AG04450 (cell line): Measurements from ENCODE around the gene IFT27. TPM values are rescaled to one million over a fixed set of nuclear protein-coding genes. Genes with fewer than 3 reads are reported as not detected.

Experiments
- CTCF ChIA-PET: fragments of 300-600, 350-600 bp; formaldehyde crosslinking; extraction: SDS; loops from one replicate; lab custom pipeline; 2022; ENCODE audit warnings: antibody characterized with exemption, inconsistent platforms; lab: Charles Lee
- POLR2A ChIA-PET: fragments of 350-600 bp; formaldehyde crosslinking; extraction: SDS; loops from one replicate; lab custom pipeline; 2021; ENCODE audit warnings: antibody characterized with exemption, inconsistent platforms; lab: Yijun Ruan, JAX
- DNase-seq: peaks from one replicate; pipeline ENCODE4 v3.0.0-alpha.2; 2011; ENCODE audit warnings: low read depth, low spot score
- H3K27ac ChIP-seq: one replicate; pipeline ENCODE4 v1.5.1; 2012; ENCODE audit warnings: low read depth, low read length, control low read depth
- H3K27me3 ChIP-seq: one replicate; pipeline ENCODE4 v1.6.0; 2012; ENCODE audit warnings: low read length; ENCODE audit not compliant: control insufficient read depth, insufficient read depth
- H3K4me3 ChIP-seq: 2 replicates; pipeline ENCODE4 v1.5.1; 2011; ENCODE audit warnings: mild to moderate bottlenecking, low read depth, low read length, control low read depth
- H3K9me3 ChIP-seq: 2 replicates; pipeline ENCODE4 v1.5.1; 2012; ENCODE audit warnings: low read length; ENCODE audit not compliant: control insufficient read depth, insufficient read depth
- CTCF ChIP-seq: IDR thresholded peaks from 2 replicates; pipeline ENCODE4 v1.5.1; 2011; ENCODE audit warnings: low read depth, low read length, control low read depth, inconsistent platforms
- polyA plus RNA-seq: library from polyadenylated mRNA; depleted of rRNA; stranded (reverse); fragments of >200 nt; gene quantifications from 2 replicates; pipeline ENCODE4 v1.2.3, GENCODE V29; 2011

IFT27 gene
- polyA plus RNA-seq, 1 experiment: 25.5 TPM

GRCh38 chr22:36819112-36819511, 43.2 kb upstream of the IFT27 start:
- ChIA-PET CTCF (interaction anchor here (0.6 kb wide), 1 partner anchor 27 kb away, joined by 4 read pairs; no protein-coding TSS in a partner anchor), POLR2A (no interaction called here)
- DNase-seq: no peak
- Histone ChIP-seq H3K4me3 (no peak overlapping the region), H3K27ac (no peak overlapping the region), H3K27me3 (peaks cover 65% of the 10 kb centered on the region), H3K9me3 (no peaks in the 10 kb centered on the region)
- TF ChIP-seq CTCF: no peak

DNA sequence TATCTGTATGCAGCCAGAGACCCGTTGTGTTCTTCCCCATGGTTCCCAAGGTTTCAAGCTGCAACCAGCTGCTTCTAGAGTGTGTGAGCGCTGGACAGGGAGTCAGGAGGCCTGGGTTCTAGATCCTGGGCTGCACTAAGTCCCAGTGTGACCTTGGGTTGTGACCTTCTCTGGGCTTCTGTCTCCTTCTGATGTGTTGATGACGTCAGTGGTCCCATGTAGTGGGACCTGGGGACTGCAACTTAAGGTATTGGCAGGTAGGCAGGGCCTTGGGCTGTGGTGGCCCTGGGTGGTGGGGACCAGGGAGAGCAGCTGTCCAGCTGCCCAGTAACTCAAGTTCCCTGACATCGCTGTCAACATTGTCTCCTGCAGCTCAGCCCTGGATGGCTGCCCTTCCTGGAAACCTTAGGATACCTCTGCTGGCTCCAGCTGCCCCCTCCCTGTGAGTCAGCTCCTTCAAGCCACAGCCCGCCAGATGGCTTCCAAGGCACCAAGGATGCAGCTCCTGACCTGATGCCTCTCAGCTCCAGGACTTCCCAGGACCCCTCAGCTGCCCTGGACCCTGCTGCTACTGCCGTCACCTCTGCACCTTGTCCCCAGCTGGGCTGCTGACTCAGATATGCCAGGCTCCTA, 42.2 kb upstream of the IFT27 start:
- no peak for DNase-seq
- ChIA-PET POLR2A (no interaction called here), CTCF (interaction anchor here (1.4 kb wide), 1 partner anchor 38 kb away, joined by 5 read pairs; no protein-coding TSS in a partner anchor)
- TF ChIP-seq CTCF: no peak
- Histone ChIP-seq H3K27me3 (peaks cover 72% of the 10 kb centered on the region), H3K4me3 (no peak overlapping the region), H3K9me3 (no peaks in the 10 kb centered on the region), H3K27ac (no peak overlapping the region)

GRCh38 chr22:36817525-36817848, 41.6 kb upstream of the IFT27 start:
- ChIA-PET CTCF (interaction anchor here (1.4 kb wide), 1 partner anchor 39 kb away, joined by 5 read pairs; no protein-coding TSS in a partner anchor), POLR2A (no interaction called here)
- Histone ChIP-seq H3K27me3 (peaks cover 71% of the 10 kb centered on the region), H3K4me3 (no peak overlapping the region), H3K27ac (no peak overlapping the region), H3K9me3 (no peaks in the 10 kb centered on the region)
- no peak for DNase-seq
- no peak for TF ChIP-seq CTCF

- TF ChIP-seq CTCF: no peak
- CTCF ChIA-PET: interaction anchor here (1.4 kb wide), 1 partner anchor 39 kb away, joined by 5 read pairs; no protein-coding TSS in a partner anchor
- Histone ChIP-seq H3K9me3 (no peaks in the 10 kb centered on the region), H3K4me3 (no peak within 1 kb of the TSS), H3K27ac (no peak within 1 kb of the TSS), H3K27me3 (peaks cover 71% of the 10 kb centered on the region)
- DNase-seq: no peak
- POLR2A ChIA-PET: no interaction called here
Observed at GRCh38 chr22:36816636-36817524, 41.0 kb upstream of the IFT27 start, which contains the start of gene PVALB. PVALB (minus strand) TSS chr22:36817035; CDS start chr22:36817005, 30 bp downstream.

DNA sequence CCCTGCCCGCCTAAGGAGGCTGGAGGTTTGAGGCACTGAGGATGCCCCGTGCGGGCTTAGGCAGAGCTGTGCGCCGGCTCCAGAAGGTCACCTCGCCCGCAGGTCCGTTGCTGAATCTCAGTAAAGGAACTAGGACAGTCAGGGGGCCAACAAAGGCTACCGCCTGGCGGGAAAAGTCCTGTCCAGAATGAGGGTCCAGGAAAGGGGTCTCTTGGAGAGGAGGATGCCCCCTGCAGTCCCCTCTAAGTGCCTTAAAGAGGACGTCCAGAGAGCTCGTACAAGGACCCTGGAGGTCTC, 40.4 kb upstream of the IFT27 start:
- Histone ChIP-seq H3K27ac (no peak overlapping the region), H3K9me3 (no peaks in the 10 kb centered on the region), H3K27me3 (peaks cover 76% of the 10 kb centered on the region), H3K4me3 (no peak overlapping the region)
- ChIA-PET CTCF (no interaction called here), POLR2A (no interaction called here)
- TF ChIP-seq CTCF: no peak
- DNase-seq: no peak
